K562 (cell line): Measurements from ENCODE around the gene SPEG.

Experiments used
- CTCF ChIP-seq, 3 experiments: IDR thresholded peaks in 2 of 3; conservative IDR thresholded peaks in 1 of 3; 2 replicates each; pipeline ENCODE4 v1.5.1; 2011 to 2012; ENCODE audit warnings: low read length in 3 of 3, mild to moderate bottlenecking in 3 of 3, control low read depth in 2 of 3, improper control_type of control experiment in 1 of 3, inconsistent platforms in 1 of 3, low read depth in 1 of 3, mixed read lengths in 1 of 3, moderate library complexity in 1 of 3; ENCODE audit not compliant: insufficient read depth in 2 of 3
- GTF2A2 ChIP-seq: IDR thresholded peaks from 2 replicates; pipeline ENCODE4 v1.6.1; 2016; ENCODE audit warnings: mild to moderate bottlenecking, missing genetic modification characterization, missing compliant biosample characterization
- LCOR ChIP-seq: sonication (generic); formaldehyde crosslinking; IDR thresholded peaks from 2 replicates; pipeline ENCODE4 v1.8.0; 2022; ENCODE audit warnings: mild to moderate bottlenecking, missing genetic modification reagents
- RBBP5 ChIP-seq: fragments of 200-600 bp; sonication (generic); IDR thresholded peaks from 2 replicates; pipeline ENCODE4 v1.6.1; 2012; ENCODE audit warnings: borderline replicate concordance, mild to moderate bottlenecking, low read length, control low read depth, inconsistent platforms; ENCODE audit not compliant: insufficient read depth, poor library complexity, severe bottlenecking
- ZBTB49 ChIP-seq: sonication (generic); formaldehyde crosslinking; IDR thresholded peaks from 2 replicates; pipeline ENCODE4 v1.8.0; 2022; ENCODE audit warnings: missing genetic modification reagents, mild to moderate bottlenecking, borderline replicate concordance
- ZNF592 ChIP-seq: fragments of 450-650 bp; IDR thresholded peaks from 2 replicates; pipeline ENCODE4 v1.6.1; 2017; ENCODE audit warnings: antibody characterized with exemption, mild to moderate bottlenecking
- ZNF695 ChIP-seq: fragments of 450-650 bp; formaldehyde crosslinking; IDR thresholded peaks from 2 replicates; pipeline ENCODE4 v1.4.0; 2020; ENCODE audit warnings: mild to moderate bottlenecking, moderate library complexity

- TF ChIP-seq RBBP5: no peak
- TF ChIP-seq CTCF (IDR thresholded peaks at IDR 0.05 in 2 of 3, conservative IDR thresholded peaks at IDR 0.05 in 1 of 3; ENCODE audit: insufficient read depth in 2 of 3, low read depth in 1 of 3, low read length in 3 of 3): no peak
- TF ChIP-seq ZBTB49 (CRISPR knock-in tag): no peak
- peak; percentile 56 for TF ChIP-seq ZNF592
- no peak for TF ChIP-seq LCOR (CRISPR knock-in tag)
- TF ChIP-seq ZNF695 (CRISPR knock-in tag): no peak
- TF ChIP-seq GTF2A2 (tag): no peak
Observed at GRCh38 chr2:219522111-219523030, 87.7 kb downstream of the SPEG start.
